Hematopoietic multipotent progenitor cell treated with erythropoietin and hydrocortisone succinate and interleukin-3 and kit ligand, for 8 days (in vitro differentiated cells): ENCODE measurements around the gene DERA.
A peak's percentile ranks its signal among the peaks of the same experiment; 100 is the strongest.
"Not testable (repeated sequence)": the region's sequence is repeated elsewhere in the genome, so short reads cannot be mapped to it uniquely, and the experiment has no call there.

Source experiments
- DNase-seq: peaks from one replicate; pipeline ENCODE4 v3.0.0-alpha.2; 2015

The DERA gene

DNA sequence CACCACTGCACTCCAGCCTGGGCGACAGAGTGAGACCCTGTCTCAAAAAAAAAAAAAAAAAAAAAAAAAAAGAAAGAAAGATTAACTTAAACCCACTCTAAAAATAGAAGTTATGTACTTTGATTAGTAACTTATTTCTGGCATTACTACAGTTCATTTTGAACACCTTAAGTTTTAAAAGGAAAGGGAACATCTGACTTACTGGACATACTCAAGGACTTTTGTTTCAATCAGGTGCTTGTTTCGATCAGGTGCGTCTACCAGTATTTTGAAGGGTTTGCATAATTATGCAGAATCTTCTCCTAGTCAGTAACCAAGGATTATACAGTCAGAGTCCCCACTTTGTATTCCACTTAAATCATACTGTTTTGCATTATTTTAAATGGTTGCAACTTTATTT is 105.6 kb downstream of the DERA start:
- no peak for DNase-seq

DNA sequence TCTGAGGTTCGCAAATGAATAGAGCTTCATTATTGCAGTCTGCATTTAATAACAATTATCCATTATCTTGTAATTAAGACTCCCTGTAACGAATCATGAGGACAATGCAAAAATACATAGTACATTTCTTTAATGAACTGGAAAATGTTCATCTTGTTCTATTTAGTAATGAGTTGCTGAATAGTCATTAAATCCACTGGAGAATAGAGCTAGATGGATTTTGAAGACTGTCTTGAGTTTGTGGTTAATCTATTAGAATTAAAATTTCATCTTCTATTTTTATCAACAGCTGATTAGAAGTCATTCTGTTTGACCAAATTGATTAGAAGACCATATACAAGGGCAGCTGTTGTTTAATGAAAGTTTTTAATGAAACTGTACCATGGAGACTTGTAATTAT is 107.2 kb downstream of the DERA start:
- no peak for DNase-seq

DNA sequence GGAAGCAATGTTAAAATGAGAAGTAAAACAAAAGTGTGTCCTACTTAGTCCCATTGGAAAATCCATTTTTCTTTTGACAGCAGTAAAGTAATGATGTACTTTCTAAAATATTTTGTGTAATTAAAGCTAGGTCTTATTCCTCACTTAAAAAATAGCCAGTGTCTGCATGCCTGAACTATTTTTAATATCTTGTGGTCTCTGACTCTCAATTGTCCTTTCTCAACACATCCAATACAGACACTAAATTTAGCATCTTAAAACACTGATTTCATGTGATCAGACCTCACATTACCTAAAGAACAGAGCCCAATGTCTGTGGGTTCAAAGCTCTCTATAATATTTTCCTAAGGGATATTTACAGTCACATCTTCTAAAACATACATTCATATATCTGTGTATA is 108.0 kb downstream of the DERA start:
- DNase-seq: no peak

DNA sequence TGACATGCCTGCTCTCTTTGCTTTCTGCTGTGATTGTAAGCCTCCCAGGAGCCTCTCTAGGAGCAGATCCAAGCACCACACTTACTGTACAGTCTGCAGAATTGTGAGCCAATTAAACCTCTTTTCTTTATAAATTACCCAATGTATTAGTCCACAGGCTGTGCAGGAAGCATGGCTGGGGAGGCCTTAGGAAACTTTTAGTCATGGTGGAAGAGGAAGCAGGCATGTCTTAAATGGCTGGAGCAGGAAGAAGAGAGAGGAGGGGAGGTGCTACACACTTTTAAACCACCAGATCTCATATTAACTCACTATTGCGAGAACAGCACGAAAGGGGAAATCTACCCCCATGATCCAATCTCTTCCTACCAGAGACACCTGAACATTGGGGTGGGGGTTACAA is 108.9 kb downstream of the DERA start:
- DNase-seq: no peak

DNA sequence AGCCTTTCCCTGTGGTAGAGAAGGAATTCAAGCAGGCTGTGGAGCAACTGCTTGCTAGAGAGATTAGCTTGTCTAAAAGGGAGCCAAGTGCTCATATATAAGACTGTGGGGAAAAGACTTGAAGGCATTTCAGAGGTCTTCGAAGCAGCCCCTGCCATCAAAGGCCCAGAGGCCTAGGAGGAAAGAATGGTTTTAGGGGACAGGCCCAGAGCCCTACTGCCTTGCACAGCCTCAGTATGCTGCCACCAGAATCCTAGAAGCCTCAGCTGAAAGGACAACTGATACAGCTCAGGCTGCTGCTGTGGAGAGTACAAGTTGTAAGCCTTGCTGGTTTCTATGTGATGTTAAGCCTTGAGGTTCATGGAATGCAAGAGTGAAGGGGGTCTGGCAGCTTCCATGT is 109.9 kb downstream of the DERA start:
- DNase-seq: no peak

DNA sequence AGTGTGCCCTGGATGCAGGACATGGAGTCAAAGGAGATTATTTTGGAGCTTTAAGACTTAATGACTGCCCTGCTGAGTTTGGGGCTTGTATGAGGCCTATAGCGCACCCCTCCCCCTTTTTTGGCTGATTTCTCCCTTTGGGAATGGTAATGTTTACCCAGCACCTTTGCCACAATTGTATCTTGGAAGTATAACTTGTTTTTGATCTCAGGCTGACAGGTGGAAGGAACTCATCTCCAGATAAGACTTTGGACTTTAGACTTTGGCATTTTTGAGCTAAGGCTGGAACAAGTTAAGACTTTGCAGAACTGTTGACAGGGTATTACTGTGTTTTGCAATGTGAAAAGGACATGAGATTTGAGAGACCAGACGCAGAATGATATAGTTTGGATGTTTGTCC is 110.5 kb downstream of the DERA start:
- DNase-seq: no peak

DNA sequence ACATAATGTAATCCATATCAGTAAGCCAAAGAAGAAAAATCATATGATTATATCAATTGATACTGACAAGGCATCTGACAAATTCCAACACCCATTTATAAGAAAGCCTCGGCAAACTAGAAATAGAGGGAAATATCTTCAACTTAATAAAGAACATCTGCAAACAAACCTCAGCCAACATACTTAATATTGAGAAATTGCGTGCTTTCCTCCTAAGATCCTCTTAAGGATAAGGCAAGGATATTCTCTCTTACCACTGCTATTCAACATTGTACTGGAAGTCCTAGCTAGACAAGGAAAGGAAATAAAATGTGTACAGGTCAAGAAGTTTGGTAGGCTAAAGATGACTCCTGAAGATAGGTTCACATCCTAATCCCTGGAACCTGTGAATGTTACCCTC is 115.9 kb downstream of the DERA start:
- no peak for DNase-seq

DNA sequence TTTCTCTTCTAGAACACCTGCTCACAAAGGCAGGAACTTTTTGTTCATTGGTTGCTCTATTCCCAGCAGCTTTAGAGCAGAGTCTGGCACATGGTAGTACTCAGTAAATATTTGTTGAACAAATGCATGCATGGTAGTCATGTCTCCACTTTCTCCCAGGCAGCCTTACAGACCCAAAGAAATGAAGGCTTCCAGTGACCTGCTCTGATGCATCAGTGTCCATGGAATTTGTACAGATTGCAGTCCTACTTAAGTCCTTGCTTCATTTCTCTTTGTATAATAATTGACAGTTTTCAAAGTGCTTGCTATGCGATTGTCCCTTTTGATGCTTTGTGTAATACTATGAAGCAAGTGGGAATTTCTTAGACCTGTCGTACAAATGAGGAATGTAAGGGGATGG is 119.6 kb downstream of the DERA start:
- no peak for DNase-seq

DNA sequence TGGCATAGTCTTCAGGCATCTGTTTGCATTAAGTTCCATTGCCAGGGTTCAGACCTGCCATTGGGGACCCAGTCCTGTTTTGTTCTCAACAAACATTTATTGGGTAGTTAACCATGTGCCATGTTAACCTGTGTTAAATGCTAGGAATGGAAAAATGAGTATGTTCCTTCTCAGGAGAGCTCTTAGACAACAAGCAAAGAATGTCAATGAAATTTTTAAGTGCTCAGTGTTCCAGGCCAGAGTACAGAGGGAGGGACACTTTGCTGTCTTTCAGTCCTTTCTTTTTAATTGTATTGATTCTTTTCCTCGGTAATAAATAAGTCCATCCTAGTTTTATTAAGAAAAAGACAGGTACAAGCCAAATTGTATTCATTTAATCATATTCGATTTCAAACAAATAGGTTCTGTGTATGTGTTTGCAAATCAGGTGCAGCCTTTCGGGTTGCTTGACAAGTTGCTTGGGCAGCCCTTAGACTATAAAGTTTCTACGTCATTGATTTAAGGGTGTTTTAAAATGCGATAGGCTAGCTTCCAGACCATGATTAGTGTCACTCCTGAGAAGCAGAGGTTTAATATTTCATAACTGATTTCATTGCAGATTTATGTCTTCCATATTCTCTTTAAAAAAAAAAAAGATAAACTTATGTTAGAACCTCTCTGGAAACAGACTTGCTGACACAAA is 123.1 kb downstream of the DERA start:
- no peak for DNase-seq

DNA sequence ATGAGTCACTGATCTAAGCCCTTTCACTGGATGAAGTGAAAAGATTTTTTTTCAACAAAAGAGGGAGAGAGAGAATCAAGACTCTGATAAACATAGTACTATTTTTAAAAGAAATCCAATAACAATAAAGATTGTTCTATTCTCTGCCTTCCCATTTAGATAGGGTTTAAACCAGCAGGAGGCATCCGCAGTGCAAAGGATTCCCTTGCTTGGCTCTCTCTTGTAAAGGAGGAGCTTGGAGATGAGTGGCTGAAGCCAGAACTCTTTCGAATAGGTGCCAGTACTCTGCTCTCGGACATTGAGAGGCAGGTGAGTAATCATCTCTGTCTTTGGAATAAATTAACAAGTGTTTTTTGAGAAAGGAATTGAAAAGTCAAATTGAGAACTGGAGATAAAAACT is 124.9 kb downstream of the DERA start:
- no peak for DNase-seq

DNA sequence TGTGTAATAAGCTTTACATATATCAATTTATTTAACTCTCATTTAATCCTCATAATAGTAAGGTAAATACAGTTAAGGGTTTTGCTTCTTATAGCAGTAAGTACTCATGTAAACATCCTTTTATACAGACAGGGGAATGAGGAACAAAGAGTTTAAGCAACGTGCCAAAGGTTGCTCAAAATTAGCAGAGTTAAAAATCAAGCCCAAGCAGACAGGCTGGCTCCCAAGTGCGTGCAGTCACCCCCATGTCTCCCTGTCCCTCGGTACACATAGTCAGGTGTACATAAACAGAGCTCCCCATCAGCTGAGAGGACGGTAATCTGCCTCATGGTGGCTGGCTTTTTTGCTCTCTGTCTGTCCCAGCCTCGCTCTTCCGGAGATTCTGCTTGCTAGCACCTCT is 126.4 kb downstream of the DERA start:
- no peak for DNase-seq

DNA sequence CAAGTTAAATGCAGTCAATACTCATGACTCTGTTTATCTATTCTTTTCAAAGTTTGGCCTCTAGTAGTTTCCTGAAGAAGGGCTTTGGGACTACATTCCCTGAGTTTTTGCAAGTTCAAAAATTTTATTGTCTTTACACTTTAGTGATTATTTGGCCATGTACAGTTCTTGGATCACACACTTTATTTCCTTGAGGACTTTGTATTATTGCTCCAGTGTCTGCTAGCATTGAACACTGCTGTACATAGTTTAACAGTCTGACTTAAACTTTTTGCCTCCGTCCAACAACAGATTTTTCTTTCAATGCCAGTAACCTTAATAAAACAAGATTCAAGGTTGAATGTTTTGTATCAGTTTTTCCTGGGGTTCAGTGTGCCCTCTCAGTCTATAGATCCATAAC is 132.3 kb downstream of the DERA start:
- DNase-seq: no peak

DNA sequence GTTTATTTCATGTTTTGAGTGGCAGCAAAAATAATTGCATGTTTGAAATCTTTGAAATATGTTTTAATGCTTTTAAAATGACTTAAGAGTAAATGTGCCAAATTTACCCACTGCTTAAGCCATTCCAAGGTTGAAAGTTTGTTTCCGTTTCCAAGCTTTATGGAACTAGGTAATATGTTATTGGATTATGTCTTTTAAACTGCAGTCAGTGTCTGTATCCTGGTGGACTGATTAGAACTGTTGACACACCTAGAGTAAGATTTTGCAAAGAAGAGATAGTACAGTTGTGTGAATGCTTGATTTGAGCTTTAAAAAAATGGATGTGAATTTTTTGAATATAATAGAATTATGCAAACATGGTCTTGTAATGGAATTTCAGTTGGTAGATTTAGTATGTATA is 135.1 kb downstream of the DERA start:
- DNase-seq: no peak

DNA sequence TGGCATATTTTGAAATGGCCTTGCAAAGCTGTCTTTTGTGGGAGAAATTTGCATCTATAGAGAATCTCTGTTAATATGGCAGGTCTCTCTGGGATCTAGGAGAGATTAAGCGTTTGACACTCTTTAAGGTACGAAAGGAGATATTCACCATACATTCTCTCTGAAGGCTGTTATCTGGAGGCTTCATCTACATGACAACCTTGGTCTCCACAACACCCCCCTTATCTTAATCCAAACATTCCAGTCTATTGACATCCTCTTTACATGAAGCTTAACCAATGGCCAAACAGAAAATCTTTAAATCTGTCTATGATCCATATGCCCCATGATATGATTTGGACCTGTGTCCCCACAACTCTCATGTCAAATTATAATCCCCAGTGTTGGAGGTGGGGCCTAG is 137.4 kb downstream of the DERA start:
- DNase-seq: no peak

DNA sequence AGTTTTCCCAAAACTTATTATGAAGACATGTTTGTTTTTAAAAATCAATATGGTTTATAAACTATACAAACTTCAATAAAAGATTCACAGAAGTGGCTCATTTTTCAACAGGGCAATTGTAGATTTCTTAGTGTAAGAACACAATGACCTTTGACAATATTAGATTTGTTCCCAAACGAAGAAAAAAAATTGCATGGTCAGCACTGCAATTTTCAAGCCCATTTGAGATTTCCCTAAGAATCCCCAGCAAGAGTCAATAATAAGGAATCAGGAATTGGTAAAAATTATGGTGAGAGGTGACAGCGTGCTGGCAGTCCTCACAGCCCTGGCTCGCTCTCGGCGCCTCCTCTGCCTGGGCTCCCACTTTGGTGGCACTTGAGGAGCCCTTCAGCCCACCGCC is 145.8 kb downstream of the DERA start:
- DNase-seq: no peak

DNA sequence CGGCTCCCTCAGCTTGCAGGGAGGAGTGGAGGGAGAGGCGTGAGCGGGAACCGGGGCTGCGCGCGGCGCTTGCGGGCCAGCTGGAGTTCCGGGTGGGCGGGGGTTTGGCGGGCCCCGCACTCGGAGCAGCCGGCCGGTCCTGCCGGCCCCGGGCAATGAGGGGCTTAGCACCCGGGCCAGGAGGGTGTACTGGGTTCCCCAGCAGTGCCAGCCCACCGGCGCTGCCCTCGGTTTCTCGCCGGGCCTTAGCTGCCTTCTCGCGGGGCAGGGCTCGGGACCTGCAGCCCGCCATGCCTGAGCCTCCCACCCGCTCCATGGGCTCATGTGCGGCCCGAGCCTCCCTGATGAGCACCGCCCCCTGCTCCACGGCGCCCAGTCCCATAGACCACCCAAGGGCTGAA is 146.2 kb downstream of the DERA start:
- DNase-seq: not testable (repeated sequence)

DNA sequence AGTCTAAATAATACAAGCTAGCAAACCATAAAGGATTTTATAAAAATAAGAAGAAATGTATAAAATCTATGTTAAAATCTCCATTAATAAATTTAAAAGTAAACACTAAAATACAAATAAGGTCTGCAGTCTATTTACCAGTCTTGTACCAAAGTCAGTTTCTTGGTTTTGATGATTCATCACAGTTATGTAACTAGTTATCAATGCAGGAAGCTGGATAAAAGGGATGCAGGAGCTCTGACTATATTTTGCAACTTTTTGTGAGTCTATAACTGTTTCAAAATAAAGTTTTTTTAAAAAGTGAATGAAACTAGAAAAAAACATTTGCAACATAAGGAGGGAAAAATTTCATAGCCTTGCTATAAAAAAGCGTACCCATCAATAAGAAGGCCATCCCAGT is 151.5 kb downstream of the DERA start:
- DNase-seq: no peak

DNA sequence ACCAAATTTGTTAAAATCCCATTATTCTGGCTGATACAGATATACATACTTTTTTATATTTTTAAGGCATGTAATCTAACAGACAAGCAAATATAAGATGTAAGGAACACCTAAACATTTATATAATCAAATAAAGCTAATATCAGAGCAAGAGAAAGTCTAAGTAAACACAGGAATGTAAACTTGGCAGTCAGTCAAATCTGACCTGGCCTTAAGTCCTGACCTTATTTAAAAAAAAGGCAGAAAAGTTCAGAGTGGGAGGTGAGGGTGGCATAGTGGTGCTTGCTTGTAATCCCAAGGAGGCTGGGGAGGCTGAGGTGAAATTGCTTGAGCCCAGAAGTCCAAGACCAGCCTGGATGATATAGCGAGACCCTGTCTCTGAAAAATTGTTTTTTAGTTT is 152.6 kb downstream of the DERA start:
- DNase-seq: no peak

DNA sequence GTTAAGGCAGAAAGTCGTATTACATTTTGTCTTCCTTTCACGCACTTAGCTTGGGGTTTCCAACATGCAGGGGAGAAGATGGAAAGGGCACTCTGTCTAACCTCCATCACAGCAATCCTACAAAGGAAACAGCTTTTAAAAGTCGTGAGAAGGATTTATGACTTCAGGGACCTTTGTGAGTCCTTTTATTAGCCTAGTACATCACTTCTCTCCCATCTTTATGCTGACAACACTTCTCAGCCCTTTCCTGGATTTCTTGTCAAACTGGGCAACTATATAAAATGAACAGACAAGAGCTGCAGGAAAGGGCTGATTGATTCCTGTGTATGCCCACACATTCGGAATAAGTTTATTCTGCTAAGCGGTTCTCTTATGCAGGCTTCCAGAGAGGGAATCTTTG is 159.0 kb downstream of the DERA start:
- no peak for DNase-seq

DNA sequence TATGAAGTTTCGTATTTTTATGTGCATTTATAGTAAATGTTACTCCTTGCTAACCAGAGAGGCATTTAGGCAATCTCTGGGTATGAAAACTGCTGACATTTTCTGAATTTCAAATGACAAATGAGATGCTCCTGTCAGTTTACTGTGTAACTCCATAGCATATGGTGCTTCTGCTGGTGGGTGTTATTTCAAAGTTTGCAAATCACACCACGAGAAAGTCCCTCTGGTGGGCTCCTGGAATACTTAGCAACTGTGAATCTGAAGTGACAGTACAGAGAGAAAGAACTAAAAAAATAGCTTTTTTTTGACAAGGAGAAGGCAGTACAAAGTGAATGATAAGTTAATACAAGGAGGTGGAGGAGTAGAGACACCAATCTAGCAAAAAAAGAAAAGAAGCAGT is 161.5 kb downstream of the DERA start:
- DNase-seq: no peak

DNA sequence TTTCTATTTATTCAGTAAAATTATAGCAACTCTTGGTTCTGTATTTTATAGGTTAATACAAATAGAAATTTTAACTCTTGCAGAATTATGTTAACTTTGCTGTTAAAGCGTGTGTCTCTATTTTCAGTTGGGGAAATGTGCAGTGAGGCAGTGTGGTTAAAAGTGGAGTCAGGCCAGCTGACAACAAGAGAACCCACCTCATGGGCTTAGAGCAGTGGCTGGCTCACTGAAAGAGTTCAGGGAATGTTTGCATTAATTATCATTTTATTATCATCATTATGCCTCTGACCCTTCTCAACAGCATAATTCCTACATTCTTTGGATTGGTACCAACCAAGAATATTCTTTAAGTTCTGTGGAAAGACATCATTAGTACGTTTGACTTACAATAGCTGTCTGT is 163.8 kb downstream of the DERA start:
- DNase-seq: no peak

DNA sequence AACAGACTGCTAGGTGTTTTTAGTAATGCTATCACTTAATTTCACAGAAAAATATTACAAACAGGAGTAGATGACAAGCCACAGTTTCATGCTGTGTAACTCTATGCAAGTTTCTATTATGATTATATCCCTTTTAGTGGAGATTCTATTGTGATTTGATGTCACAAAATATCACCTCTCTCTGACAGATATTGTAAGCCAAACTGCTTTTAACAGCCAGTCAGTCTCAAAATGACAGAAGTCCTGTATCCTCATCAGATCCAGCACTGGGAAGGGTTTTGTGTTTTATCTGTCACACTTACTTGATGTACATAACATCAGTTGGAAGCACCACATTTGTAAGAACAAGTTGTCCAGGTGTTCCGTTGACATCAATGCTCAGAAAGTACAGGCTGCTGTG is 164.8 kb downstream of the DERA start:
- DNase-seq: no peak

DNA sequence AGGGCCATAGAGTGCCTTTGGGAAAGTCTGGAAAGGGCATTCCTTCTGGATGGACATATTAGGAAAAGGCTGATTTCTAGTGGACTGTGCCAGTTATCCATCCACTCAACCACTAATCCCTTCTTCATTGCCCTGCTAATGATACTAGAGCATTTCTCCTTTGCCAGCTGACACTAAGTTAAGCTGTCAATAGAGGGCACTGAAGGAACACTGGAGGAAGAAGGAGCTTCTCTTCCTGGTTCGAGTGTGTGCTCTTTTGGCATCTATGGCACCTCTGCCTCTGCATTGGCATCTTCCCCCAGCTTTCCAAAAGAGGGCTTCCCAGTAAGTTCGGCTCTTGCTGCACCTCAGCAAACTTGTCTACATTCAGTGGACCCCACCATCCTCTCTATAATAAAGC is 165.4 kb downstream of the DERA start:
- DNase-seq: peak; percentile 51

DNA sequence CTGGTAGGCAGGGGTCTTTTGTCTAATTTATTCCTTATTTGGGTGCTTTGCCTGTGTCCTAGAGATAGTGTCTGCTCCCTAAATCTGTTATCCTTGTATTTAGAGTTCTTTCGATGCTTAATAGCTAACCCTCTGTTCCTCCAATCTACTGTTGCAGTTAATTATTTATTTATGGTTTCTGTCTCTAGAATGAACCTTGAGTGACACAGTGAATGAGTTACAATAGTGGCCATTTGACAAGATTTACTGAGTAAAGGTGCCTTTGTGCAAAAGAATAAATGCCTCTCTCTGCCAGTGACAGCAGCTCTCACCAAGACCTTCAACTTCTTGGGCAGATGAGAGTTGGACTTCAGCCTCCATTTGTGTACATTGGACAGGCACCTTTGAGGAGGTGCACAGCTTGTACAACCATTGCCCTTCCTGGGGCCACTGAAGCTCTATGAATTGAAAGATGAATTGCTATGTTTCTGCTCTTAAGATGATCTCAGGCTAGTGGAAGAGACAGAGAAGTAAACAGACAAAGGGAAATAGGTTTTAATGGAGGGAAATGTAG is 165.9 kb downstream of the DERA start:
- DNase-seq: no peak

DNA sequence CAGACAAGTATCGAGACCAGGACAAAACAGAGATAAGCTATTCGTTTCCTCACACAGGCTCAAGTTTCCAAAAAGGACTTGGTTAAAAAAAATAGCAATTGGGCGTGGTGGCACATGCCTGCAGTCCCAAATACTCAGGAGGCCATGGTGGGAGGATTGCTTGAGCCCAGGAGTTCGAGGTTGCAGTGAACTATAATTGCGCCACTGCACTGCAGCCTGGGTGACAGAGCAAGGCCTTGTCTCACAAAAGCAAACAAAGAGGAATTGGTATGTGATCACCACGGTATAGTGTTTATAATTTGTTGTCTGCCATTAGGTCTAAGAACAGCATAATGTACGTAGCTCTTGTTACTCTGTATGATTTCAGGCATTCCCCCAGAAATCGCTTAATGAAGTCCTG is 175.3 kb downstream of the DERA start:
- DNase-seq: no peak

DNA sequence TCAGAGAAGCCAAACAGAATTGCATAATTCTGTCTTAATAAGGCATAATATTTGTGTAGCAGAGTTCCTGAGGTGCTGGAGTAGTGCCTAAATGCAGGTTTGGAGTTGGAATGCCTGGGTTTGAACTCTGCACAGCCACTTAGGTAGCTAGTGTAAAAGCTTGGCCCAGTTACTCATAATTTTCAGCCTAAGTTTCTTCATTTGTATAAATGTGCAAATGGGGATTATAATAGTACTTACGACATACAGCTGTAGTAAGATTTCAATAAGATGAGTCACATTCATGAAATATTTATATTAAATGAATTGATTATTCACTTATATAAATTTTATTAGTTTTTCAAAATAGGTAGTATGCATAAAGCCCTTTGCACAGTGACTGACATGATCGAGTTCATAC is 175.8 kb downstream of the DERA start:
- no peak for DNase-seq
